Measurements from ENCODE around the gene TMEM181. TPM values are rescaled to one million over a fixed set of nuclear protein-coding genes. Genes with fewer than 3 reads are reported as not detected.
"Not testable (repeated sequence)": the region's sequence is repeated elsewhere in the genome, so short reads cannot be mapped to it uniquely, and the experiment has no call there.

Gene TMEM181
- total and polyA plus RNA-seq, 2 experiments from 2014 or later = 11.9 to 25.2 TPM

GRCh38 chr6:158648682-158649131 lies 88.8 kb downstream of the TMEM181 start:
- no peaks in the 10 kb centered on the region for H3K9me2 ChIP-seq (ENCODE audit: insufficient read depth)
- H3K4me3 ChIP-seq = no peak overlapping the region
- H2AFZ ChIP-seq = no peak overlapping the region
- Mint-ChIP-seq H3K9me3 (no peaks in the 10 kb centered on the region), H3K4me3 (no peak overlapping the region), H3K36me3 (ENCODE audit: low read depth) (no peaks in the 10 kb centered on the region), H3K27ac (no peak overlapping the region), H3K27me3 (ENCODE audit: insufficient read depth, low read depth, poor library complexity) (peaks cover 15% of the 10 kb centered on the region), H3K4me1 (peaks cover 16% of the 10 kb centered on the region)
- no peaks in the 10 kb centered on the region; the same call in 1 of the 2 replicates for H4K20me1 ChIP-seq (replicated peaks; ENCODE audit: insufficient read depth)
- no peak overlapping the region for H3K4me2 ChIP-seq
- no peak for ATAC-seq
- no peaks in the 10 kb centered on the region for H3K36me3 ChIP-seq (ENCODE audit: insufficient read depth)
- peaks cover 12% of the 10 kb centered on the region for H3K27me3 ChIP-seq (ENCODE audit: insufficient read depth)
- H3K27ac ChIP-seq (ENCODE audit: low read depth) = no peak overlapping the region
- DNase-seq (ENCODE audit: low spot score) = no peak
- H3F3A ChIP-seq (replicated peaks; ENCODE audit: low read depth) = no peaks in the 10 kb centered on the region
- TF ChIP-seq NANOG (IDR thresholded peaks at IDR 0.05; ENCODE audit: borderline replicate concordance) (no peak), JUNB (IDR thresholded peaks at IDR 0.05; ENCODE audit: unreplicated experiment) (no peak), POLR2AphosphoS5 (IDR thresholded peaks at IDR 0.05; ENCODE audit: low read depth) (no peak), CTCF (conservative IDR thresholded peaks at IDR 0.05; ENCODE audit: low read depth in 2 of 2) (no peak), ZNF114 (CRISPR knock-in tag; IDR thresholded peaks at IDR 0.05) (no peak), ETS1 (IDR thresholded peaks at IDR 0.05) (no peak)
- peaks cover 8% of the 10 kb centered on the region for H3K4me1 ChIP-seq (ENCODE audit: insufficient read depth)
- peaks cover 4% of the 10 kb centered on the region for H3K79me2 ChIP-seq (replicated peaks; ENCODE audit: insufficient read depth)

GRCh38 chr6:158649289-158650143 lies 89.6 kb downstream of the TMEM181 start, which contains the start of gene SYTL3:
Gene SYTL3, plus strand, starts transcription at chr6:158650054. Its CDS starts 13,215 bp downstream, at chr6:158663269.
- Mint-ChIP-seq H3K27me3 (ENCODE audit: insufficient read depth, low read depth, poor library complexity) (peaks cover 14% of the 10 kb centered on the region), H3K36me3 (ENCODE audit: low read depth) (no peaks in the 10 kb centered on the region), H3K4me1 (peaks cover 18% of the 10 kb centered on the region), H3K4me3 (no peak within 1 kb of the TSS), H3K27ac (no peak within 1 kb of the TSS), H3K9me3 (no peaks in the 10 kb centered on the region)
- Histone ChIP-seq H3K27me3 (ENCODE audit: insufficient read depth) (peaks cover 12% of the 10 kb centered on the region), H2AFZ (peak within 1 kb of the TSS; percentile 74), H3K27ac (ENCODE audit: low read depth) (no peak within 1 kb of the TSS), H3K4me1 (ENCODE audit: insufficient read depth) (peaks cover 8% of the 10 kb centered on the region), H3K4me2 (no peak within 1 kb of the TSS), H3K36me3 (ENCODE audit: insufficient read depth) (no peaks in the 10 kb centered on the region), H3F3A (replicated peaks; ENCODE audit: low read depth) (no peaks in the 10 kb centered on the region), H3K9me2 (ENCODE audit: insufficient read depth) (no peaks in the 10 kb centered on the region), H3K79me2 (replicated peaks; ENCODE audit: insufficient read depth) (no peaks in the 10 kb centered on the region), H3K4me3 (no peak within 1 kb of the TSS), H4K20me1 (replicated peaks; ENCODE audit: insufficient read depth) (no peaks in the 10 kb centered on the region)
- TF ChIP-seq ZNF331 (CRISPR knock-in tag; IDR thresholded peaks at IDR 0.05; ENCODE audit: low read depth) (no peak), ETS1 (IDR thresholded peaks at IDR 0.05) (no peak), EZH2 (IDR thresholded peaks at IDR 0.05; ENCODE audit: low read depth, unreplicated experiment) (no peak), EZH2phosphoT487 (IDR thresholded peaks at IDR 0.05; ENCODE audit: unreplicated experiment) (no peak), JUNB (IDR thresholded peaks at IDR 0.05; ENCODE audit: unreplicated experiment) (no peak)
- ATAC-seq (no peak), DNase-seq (ENCODE audit: low spot score) (no peak)

GRCh38 chr6:158651981-158652737 lies 92.3 kb downstream of the TMEM181 start:
- not testable (repeated sequence) for H3F3A ChIP-seq (replicated peaks; ENCODE audit: low read depth); H3K4me2 ChIP-seq; H3K4me3 ChIP-seq; ATAC-seq; H3K36me3 ChIP-seq (ENCODE audit: insufficient read depth); H3K9me3 Mint-ChIP-seq; H3K27me3 ChIP-seq (ENCODE audit: insufficient read depth); H3K79me2 ChIP-seq (replicated peaks; ENCODE audit: insufficient read depth); H3K9me2 ChIP-seq (ENCODE audit: insufficient read depth); H3K27ac Mint-ChIP-seq; H3K27ac ChIP-seq (ENCODE audit: low read depth); DNase-seq (ENCODE audit: low spot score); H3K36me3 Mint-ChIP-seq (ENCODE audit: low read depth); H4K20me1 ChIP-seq (replicated peaks; ENCODE audit: insufficient read depth); H3K4me1 ChIP-seq (ENCODE audit: insufficient read depth); H3K4me3 Mint-ChIP-seq
- H2AFZ ChIP-seq = peak overlapping the region; percentile 28; the same call in 1 of the 2 replicates
- Mint-ChIP-seq H3K27me3 (ENCODE audit: insufficient read depth, low read depth, poor library complexity) (peaks cover 10% of the 10 kb centered on the region), H3K4me1 (peaks cover 22% of the 10 kb centered on the region)

All from GM23338 (cell line).